Measurements from ENCODE around the gene BICDL1.
A peak's percentile ranks its signal among the peaks of the same experiment; 100 is the strongest.

BICDL1 gene

GRCh38 chr12:120086801-120087621 lies 98.0 kb downstream of the BICDL1 start (continued):
- TF ChIP-seq BCL6B (tag by site-specific recombination; IDR thresholded peaks at IDR 0.05) = no peak
- peak; percentile 94 for TF ChIP-seq ZBTB10 (tag by site-specific recombination; IDR thresholded peaks at IDR 0.05)
- peak; percentile 37; the same call in 1 of the 2 replicates for TF ChIP-seq GLIS2 (tag by site-specific recombination; IDR thresholded peaks at IDR 0.05)
- no peak for TF ChIP-seq ZNF560 (tag by site-specific recombination; IDR thresholded peaks at IDR 0.05; ENCODE audit: borderline replicate concordance)
- TF ChIP-seq PRDM4 (tag by site-specific recombination; IDR thresholded peaks at IDR 0.05) = 0 out of 2 replicates have a peak, but pooled peaks have one; percentile 43
- no peak for TF ChIP-seq ZNF473 (tag by site-specific recombination; IDR thresholded peaks at IDR 0.05)
- no peak for TF ChIP-seq ZNF416 (tag by site-specific recombination; IDR thresholded peaks at IDR 0.05)
- peak; percentile 52 for TF ChIP-seq ZNF654 (tag by site-specific recombination; IDR thresholded peaks at IDR 0.05; ENCODE audit: low read depth)
- no peak for TF ChIP-seq GLI2 (tag by site-specific recombination; IDR thresholded peaks at IDR 0.05; ENCODE audit: borderline replicate concordance, low read depth)
- no peak for TF ChIP-seq ZNF239 (tag by site-specific recombination; IDR thresholded peaks at IDR 0.05)
- TF ChIP-seq KLF10 (tag by site-specific recombination; IDR thresholded peaks at IDR 0.05) = peak; percentile 91
- no peak for TF ChIP-seq HOXC10 (CRISPR knock-in tag; IDR thresholded peaks at IDR 0.05)
- no peak for TF ChIP-seq RBAK (tag by site-specific recombination; IDR thresholded peaks at IDR 0.05)
- TF ChIP-seq ZBTB11 (tag by site-specific recombination; conservative IDR thresholded peaks at IDR 0.05; ENCODE audit: low read depth) = 0 out of 2 replicates have a peak, but pooled peaks have one; percentile 21
- TF ChIP-seq KLF9 (tag by site-specific recombination; IDR thresholded peaks at IDR 0.05; ENCODE audit: low read depth) = peak; percentile 96
- TF ChIP-seq ZNF157 (tag by site-specific recombination; IDR thresholded peaks at IDR 0.05) = no peak
- TF ChIP-seq, protein P1, sequence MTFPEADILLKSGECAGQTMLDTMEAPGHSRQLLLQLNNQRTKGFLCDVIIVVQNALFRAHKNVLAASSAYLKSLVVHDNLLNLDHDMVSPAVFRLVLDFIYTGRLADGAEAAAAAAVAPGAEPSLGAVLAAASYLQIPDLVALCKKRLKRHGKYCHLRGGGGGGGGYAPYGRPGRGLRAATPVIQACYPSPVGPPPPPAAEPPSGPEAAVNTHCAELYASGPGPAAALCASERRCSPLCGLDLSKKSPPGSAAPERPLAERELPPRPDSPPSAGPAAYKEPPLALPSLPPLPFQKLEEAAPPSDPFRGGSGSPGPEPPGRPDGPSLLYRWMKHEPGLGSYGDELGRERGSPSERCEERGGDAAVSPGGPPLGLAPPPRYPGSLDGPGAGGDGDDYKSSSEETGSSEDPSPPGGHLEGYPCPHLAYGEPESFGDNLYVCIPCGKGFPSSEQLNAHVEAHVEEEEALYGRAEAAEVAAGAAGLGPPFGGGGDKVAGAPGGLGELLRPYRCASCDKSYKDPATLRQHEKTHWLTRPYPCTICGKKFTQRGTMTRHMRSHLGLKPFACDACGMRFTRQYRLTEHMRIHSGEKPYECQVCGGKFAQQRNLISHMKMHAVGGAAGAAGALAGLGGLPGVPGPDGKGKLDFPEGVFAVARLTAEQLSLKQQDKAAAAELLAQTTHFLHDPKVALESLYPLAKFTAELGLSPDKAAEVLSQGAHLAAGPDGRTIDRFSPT (tag by site-specific recombination; IDR thresholded peaks at IDR 0.05) = peak; percentile 92
- no peak for TF ChIP-seq TCF7L2 (IDR thresholded peaks at IDR 0.05; ENCODE audit: borderline replicate concordance, low read depth, low read length)
- TF ChIP-seq ZNF211 (tag by site-specific recombination; IDR thresholded peaks at IDR 0.05; ENCODE audit: low read depth) = no peak
- no peak for TF ChIP-seq ZNF18 (tag by site-specific recombination; IDR thresholded peaks at IDR 0.05)
- TF ChIP-seq ZNF350 (tag by site-specific recombination; IDR thresholded peaks at IDR 0.05) = no peak
- TF ChIP-seq ZNF677 (tag by site-specific recombination; IDR thresholded peaks at IDR 0.05) = no peak
- TF ChIP-seq TRIM28 (IDR thresholded peaks at IDR 0.05; ENCODE audit: borderline replicate concordance, low read length) = peak; percentile 83; the same call in 1 of the 2 replicates
- TF ChIP-seq ZFHX2 (tag by site-specific recombination; conservative IDR thresholded peaks at IDR 0.05) = peak; percentile 64
- no peak for TF ChIP-seq ZNF423 (tag by site-specific recombination; IDR thresholded peaks at IDR 0.05)
- TF ChIP-seq ZNF521 (tag by site-specific recombination; IDR thresholded peaks at IDR 0.05) = no peak
